HAP-1 (cell line): Measurements from ENCODE around the gene CNGA1.
A peak's percentile ranks its signal among the peaks of the same experiment; 100 is the strongest.

Experiments
- DNase-seq, 2 experiments: peaks; one replicate each; pipeline ENCODE4 v3.0.0-alpha.2; 2016 to 2020; ENCODE audit warnings: low spot score in 2 of 2
- H3K27me3 ChIP-seq: fragments of 250-450 bp; sonication (Bioruptor Pico); 2 replicates; pipeline ENCODE4 v1.5.1; 2020; ENCODE audit warnings: low read depth, mild to moderate bottlenecking, moderate library complexity
- H3K36me3 ChIP-seq: fragments of 250-450 bp; sonication (Bioruptor Pico); replicated peaks from 2 replicates; pipeline ENCODE4 v1.5.1; 2020; ENCODE audit warnings: mild to moderate bottlenecking
- H3K4me1 ChIP-seq: fragments of 250-450 bp; sonication (Bioruptor Pico); 2 replicates; pipeline ENCODE4 v1.5.1; 2020; ENCODE audit warnings: mild to moderate bottlenecking
- H3K4me3 ChIP-seq: fragments of 250-450 bp; sonication (Bioruptor Pico); 2 replicates; pipeline ENCODE4 v1.5.1; 2020; ENCODE audit warnings: mild to moderate bottlenecking, moderate library complexity
- H3K9me3 ChIP-seq: fragments of 250-450 bp; sonication (Bioruptor Pico); 2 replicates; pipeline ENCODE4 v1.5.1; 2020; ENCODE audit warnings: mild to moderate bottlenecking, moderate library complexity
- in situ Hi-C: fragments of 300-500 bp; cut with MboI; formaldehyde crosslinking; loops from 3 replicates; pipeline ENCODE4 v1.14.3; 2020; ENCODE audit warnings: low sequenced_read_pairs, inconsistent platforms, mixed read lengths

Gene CNGA1

GRCh38 chr4:48016141-48017107 is at the start of gene CNGA1, which contains the start of gene NIPAL1:
Gene CNGA1, minus strand, starts transcription at chr4:48016681. Its CDS starts 63,992 bp downstream, at chr4:47952689.
Gene NIPAL1, plus strand, starts transcription at chr4:48016772. Its CDS starts 68 bp downstream, at chr4:48016840.
- in situ Hi-C loops = no loop called here
- Histone ChIP-seq H3K4me1 (peaks cover 15% of the 10 kb centered on the region), H3K36me3 (no peaks in the 10 kb centered on the region), H3K9me3 (no peaks in the 10 kb centered on the region; the same call in 1 of the 2 replicates), H3K27me3 (no peaks in the 10 kb centered on the region), H3K4me3 (peak within 1 kb of the TSS; percentile 68)
- peak; percentile 74 to 89 for DNase-seq

GRCh38 chr4:48065587-48066052 is 49.1 kb upstream of the CNGA1 start:
- in situ Hi-C loops = no loop called here

GRCh38 chr4:48064349-48064748 is 47.9 kb upstream of the CNGA1 start:
- Histone ChIP-seq H3K36me3 (no peaks in the 10 kb centered on the region), H3K9me3 (no peaks in the 10 kb centered on the region), H3K4me3 (no peak overlapping the region), H3K27me3 (no peaks in the 10 kb centered on the region), H3K4me1 (no peaks in the 10 kb centered on the region)
- DNase-seq = no peak
- in situ Hi-C loops = no loop called here

More at GRCh38 chr4:48065587-48066052, 49.1 kb upstream of the CNGA1 start:
- Histone ChIP-seq H3K4me1 (no peaks in the 10 kb centered on the region), H3K36me3 (no peaks in the 10 kb centered on the region), H3K4me3 (no peak overlapping the region), H3K27me3 (no peaks in the 10 kb centered on the region), H3K9me3 (no peaks in the 10 kb centered on the region)
- no peak for DNase-seq

- no peak for DNase-seq
- Histone ChIP-seq H3K4me1 (no peaks in the 10 kb centered on the region), H3K4me3 (no peak overlapping the region), H3K36me3 (no peaks in the 10 kb centered on the region), H3K27me3 (no peaks in the 10 kb centered on the region), H3K9me3 (no peaks in the 10 kb centered on the region)
- in situ Hi-C loops = no loop called here
Observed at GRCh38 chr4:48058617-48059530, 42.4 kb upstream of the CNGA1 start.

GRCh38 chr4:48051078-48051477 is 34.6 kb upstream of the CNGA1 start:
- H3K36me3 ChIP-seq = no peaks in the 10 kb centered on the region
- H3K4me3 ChIP-seq = no peak overlapping the region
- H3K9me3 ChIP-seq = no peaks in the 10 kb centered on the region
- H3K4me1 ChIP-seq = no peaks in the 10 kb centered on the region
- in situ Hi-C loops = no loop called here
- no peak for DNase-seq
- no peaks in the 10 kb centered on the region for H3K27me3 ChIP-seq

- Histone ChIP-seq H3K9me3 (no peaks in the 10 kb centered on the region), H3K4me1 (no peaks in the 10 kb centered on the region), H3K4me3 (no peak overlapping the region), H3K27me3 (no peaks in the 10 kb centered on the region), H3K36me3 (no peaks in the 10 kb centered on the region)
- in situ Hi-C loops = no loop called here
- DNase-seq = no peak
Observed at GRCh38 chr4:48049483-48049882, 33.0 kb upstream of the CNGA1 start.

GRCh38 chr4:48047896-48048295 is 31.4 kb upstream of the CNGA1 start:
- in situ Hi-C loops = no loop called here
- H3K27me3 ChIP-seq = no peaks in the 10 kb centered on the region
- no peak overlapping the region for H3K4me3 ChIP-seq
- no peaks in the 10 kb centered on the region for H3K36me3 ChIP-seq
- H3K4me1 ChIP-seq = peaks cover 4% of the 10 kb centered on the region
- H3K9me3 ChIP-seq = no peaks in the 10 kb centered on the region
- no peak for DNase-seq

GRCh38 chr4:48047421-48047844 is 31.0 kb upstream of the CNGA1 start:
- in situ Hi-C loops = no loop called here
- DNase-seq = no peak
- H3K4me3 ChIP-seq = no peak overlapping the region
- H3K36me3 ChIP-seq = no peaks in the 10 kb centered on the region
- no peaks in the 10 kb centered on the region for H3K27me3 ChIP-seq
- no peaks in the 10 kb centered on the region for H3K9me3 ChIP-seq
- H3K4me1 ChIP-seq = peaks cover 7% of the 10 kb centered on the region

- Histone ChIP-seq H3K27me3 (no peaks in the 10 kb centered on the region), H3K36me3 (no peaks in the 10 kb centered on the region), H3K4me1 (peaks cover 15% of the 10 kb centered on the region), H3K4me3 (no peak overlapping the region), H3K9me3 (no peaks in the 10 kb centered on the region)
- in situ Hi-C loops = no loop called here
- no peak for DNase-seq
Observed at GRCh38 chr4:48046059-48046458, 29.6 kb upstream of the CNGA1 start.

GRCh38 chr4:48044298-48044697 is 27.8 kb upstream of the CNGA1 start:
- DNase-seq = no peak
- H3K4me3 ChIP-seq = no peak overlapping the region
- in situ Hi-C loops = no loop called here
- H3K36me3 ChIP-seq = no peaks in the 10 kb centered on the region
- peaks cover 15% of the 10 kb centered on the region for H3K4me1 ChIP-seq
- H3K9me3 ChIP-seq = no peaks in the 10 kb centered on the region
- no peaks in the 10 kb centered on the region for H3K27me3 ChIP-seq

- no peaks in the 10 kb centered on the region for H3K27me3 ChIP-seq
- H3K36me3 ChIP-seq = no peaks in the 10 kb centered on the region
- in situ Hi-C loops = no loop called here
Observed at GRCh38 chr4:48043504-48043903, 27.0 kb upstream of the CNGA1 start.

GRCh38 chr4:48042979-48043461 is 26.5 kb upstream of the CNGA1 start:
- Histone ChIP-seq H3K9me3 (no peaks in the 10 kb centered on the region), H3K36me3 (no peaks in the 10 kb centered on the region), H3K27me3 (no peaks in the 10 kb centered on the region), H3K4me1 (peaks cover 15% of the 10 kb centered on the region), H3K4me3 (no peak overlapping the region)
- in situ Hi-C loops = no loop called here
- no peak for DNase-seq

More at GRCh38 chr4:48043504-48043903, 27.0 kb upstream of the CNGA1 start:
- Histone ChIP-seq H3K4me3 (no peak overlapping the region), H3K9me3 (no peaks in the 10 kb centered on the region), H3K4me1 (peaks cover 15% of the 10 kb centered on the region)
- no peak for DNase-seq

- Histone ChIP-seq H3K27me3 (no peaks in the 10 kb centered on the region), H3K9me3 (no peaks in the 10 kb centered on the region), H3K36me3 (no peaks in the 10 kb centered on the region), H3K4me3 (no peak overlapping the region), H3K4me1 (peaks cover 15% of the 10 kb centered on the region)
- no peak for DNase-seq
- in situ Hi-C loops = no loop called here
Observed at GRCh38 chr4:48041535-48042137, 25.2 kb upstream of the CNGA1 start.
